Activated CD4-positive, CD25-positive, alpha-beta regulatory T cell (primary cell): ENCODE data around the gene NCCRP1.

Experiments
- DNase-seq, 4 experiments: peaks; one replicate each; lab custom pipeline; 2025; lab: John Stamatoyannopoulos, UW

The NCCRP1 gene

DNA sequence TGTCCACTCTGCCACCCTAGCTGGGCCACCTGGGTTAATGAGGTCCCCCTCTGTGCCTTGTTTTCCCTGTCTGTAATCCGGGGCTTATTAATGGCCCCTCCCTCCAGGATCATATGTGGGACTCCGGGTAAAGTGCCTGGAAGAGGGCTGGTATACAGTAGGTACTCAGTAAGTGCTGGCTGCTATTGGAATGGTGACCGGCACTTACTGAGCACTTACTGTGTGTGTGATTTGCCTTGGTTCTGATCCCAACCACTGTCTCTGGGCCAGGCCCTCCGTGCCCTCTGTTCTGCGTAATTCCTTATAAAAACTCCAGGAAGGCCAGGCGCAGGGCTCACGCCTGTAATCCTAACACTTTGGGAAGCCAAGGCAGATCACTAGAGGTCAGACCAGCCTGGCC lies 30.9 kb upstream of the NCCRP1 start:
- no peak for DNase-seq

DNA sequence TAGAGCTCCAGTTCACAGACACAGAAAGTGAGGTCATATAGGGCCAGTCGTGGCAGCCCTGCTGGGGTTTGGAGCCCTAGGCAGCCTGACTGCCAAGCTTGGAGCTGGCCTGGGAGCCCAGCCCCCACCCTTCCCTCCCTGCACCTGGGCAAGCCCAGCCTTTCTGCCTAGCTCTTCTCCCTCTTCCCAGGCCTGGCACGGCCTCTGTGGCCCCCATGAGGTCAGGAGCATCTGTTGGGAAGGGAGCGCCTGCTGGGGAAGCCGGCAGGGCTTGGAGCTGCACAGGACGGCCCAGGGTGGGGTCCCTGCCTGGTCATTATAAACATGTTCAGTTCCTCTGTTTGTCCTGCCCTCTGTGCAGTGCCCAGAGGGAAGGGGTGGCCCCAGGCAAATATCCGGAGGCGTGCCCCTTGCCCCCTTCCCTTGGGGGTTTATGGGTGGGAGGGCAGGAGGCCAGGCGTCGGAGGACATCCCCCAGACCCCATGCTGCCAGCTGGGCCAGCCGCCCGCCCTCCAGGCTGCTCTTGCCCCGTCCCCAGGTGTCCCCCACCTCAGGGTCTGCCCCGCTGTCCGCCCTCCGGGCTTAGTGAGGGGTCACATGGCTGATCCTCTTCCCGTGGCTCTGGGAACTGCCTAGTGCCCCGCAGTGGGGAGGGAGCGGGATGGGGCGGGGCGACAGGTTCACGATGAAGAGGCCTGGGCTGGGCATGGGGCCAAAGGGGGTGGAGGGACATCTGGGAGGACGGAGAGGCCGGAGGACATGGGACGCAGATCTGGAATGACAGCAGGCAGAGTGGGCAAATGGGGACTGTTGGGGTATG lies 30.0 kb upstream of the NCCRP1 start:
- no peak for DNase-seq

- DNase-seq = no peak
Measured at GRCh38 chr19:39167461-39168257, 29.1 kb upstream of the NCCRP1 start.

GRCh38 chr19:39168258-39169142 lies 28.3 kb upstream of the NCCRP1 start:
- DNase-seq = no peak

DNA sequence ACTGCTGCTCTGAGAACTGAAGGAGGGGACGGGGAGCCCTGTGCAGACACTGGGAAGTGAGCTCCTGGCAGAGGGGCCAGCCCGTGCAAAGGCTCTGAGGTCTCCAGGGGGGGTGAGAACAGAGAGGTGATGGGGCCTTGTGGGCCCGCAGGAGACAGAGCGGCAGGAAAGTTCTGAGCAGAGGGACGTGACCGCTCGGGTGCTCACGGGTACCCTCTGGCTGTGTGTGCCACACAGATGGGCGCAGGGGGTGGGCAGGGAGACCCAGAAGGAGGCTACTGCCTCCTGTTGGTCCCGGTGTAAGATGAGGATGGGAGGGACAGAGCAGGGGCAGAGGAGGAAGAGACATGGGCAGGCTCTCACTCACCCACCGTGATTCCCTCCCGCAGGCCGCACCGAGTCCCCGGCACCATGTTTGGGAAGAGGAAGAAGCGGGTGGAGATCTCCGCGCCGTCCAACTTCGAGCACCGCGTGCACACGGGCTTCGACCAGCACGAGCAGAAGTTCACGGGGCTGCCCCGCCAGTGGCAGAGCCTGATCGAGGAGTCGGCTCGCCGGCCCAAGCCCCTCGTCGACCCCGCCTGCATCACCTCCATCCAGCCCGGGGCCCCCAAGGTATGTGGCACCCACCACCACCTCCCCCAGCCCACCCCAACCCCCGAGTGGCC lies 27.5 kb upstream of the NCCRP1 start:
- DNase-seq = no peak

GRCh38 chr19:39170386-39171231 lies 26.2 kb upstream of the NCCRP1 start:
- no peak for DNase-seq

DNA sequence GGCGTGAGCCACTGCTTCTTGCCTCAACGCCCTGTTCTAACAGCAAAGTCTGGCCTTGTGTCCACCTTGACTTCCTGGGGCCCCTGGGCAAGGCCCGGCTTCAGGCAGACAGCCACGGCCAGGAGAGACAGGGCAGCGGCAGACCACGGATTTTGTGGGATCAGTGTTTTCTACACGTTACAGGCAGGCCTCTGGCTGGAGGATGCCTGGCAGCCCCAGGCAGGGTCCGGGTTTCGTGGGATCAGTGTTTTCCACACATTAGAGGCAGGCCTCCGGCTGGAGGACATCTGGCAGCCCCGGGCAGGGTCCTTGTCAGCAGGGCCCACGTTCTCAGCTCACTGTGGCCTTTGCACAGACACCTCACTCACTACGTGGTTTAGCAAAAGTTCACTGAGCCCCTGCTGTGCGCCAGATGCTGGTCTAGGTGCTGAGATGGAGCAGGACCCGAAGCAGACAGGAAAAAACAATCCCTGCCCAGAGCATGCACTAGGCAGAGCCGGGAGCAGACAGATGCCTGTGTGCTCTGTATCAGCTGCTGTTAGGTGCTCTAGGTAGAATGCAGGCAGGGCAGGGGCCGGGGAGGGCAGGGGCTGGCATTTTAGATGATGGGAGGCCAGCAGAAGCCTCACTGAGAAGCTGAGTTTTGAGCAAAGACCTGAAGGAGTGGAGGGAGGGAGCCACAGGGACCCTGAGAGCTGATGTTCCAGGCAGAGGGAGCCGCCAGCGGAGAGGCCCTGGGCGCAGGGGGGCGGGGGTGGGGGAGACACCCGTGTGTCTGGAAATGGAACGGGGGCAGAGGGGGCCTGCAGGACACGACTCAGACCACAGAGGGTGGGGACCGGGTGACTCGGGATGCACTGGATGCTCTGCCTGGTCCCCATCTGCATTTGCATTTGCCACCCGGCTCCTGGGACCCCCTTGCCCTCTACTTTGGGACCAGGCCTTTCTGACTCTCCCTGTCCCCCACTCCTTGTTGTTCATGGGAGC lies 25.0 kb upstream of the NCCRP1 start:
- DNase-seq = no peak

DNA sequence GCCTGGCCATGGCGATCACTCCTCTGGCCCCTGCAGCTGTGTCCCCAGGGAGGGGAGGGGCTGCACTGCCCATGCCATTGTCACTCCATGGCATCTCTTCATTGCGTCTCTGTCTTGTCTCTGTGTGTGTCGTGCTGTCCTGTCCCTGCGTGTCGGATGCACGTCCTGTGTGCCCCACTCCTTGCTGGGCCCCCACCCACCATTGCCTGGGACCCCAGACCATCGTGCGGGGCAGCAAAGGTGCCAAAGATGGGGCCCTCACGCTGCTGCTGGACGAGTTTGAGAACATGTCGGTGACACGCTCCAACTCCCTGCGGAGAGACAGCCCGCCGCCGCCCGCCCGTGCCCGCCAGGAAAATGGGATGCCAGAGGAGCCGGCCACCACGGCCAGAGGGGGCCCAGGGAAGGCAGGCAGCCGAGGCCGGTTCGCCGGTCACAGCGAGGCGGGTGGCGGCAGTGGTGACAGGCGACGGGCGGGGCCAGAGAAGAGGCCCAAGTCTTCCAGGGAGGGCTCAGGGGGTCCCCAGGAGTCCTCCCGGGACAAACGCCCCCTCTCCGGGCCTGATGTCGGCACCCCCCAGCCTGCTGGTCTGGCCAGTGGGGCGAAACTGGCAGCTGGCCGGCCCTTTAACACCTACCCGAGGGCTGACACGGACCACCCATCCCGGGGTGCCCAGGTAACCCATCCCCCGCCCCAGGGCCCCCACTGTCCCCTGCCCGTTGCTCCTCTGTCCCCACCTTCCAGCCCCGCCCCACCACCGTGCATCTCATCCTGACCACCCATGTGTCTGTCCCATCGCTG lies 23.9 kb upstream of the NCCRP1 start:
- DNase-seq = no peak

GRCh38 chr19:39173502-39173991 lies 23.2 kb upstream of the NCCRP1 start:
- DNase-seq = no peak

GRCh38 chr19:39174142-39174541 lies 22.6 kb upstream of the NCCRP1 start:
- DNase-seq = no peak

- DNase-seq = no peak
Measured at GRCh38 chr19:39174558-39175544, 21.9 kb upstream of the NCCRP1 start.

GRCh38 chr19:39175564-39175963 lies 21.2 kb upstream of the NCCRP1 start:
- no peak for DNase-seq

DNA sequence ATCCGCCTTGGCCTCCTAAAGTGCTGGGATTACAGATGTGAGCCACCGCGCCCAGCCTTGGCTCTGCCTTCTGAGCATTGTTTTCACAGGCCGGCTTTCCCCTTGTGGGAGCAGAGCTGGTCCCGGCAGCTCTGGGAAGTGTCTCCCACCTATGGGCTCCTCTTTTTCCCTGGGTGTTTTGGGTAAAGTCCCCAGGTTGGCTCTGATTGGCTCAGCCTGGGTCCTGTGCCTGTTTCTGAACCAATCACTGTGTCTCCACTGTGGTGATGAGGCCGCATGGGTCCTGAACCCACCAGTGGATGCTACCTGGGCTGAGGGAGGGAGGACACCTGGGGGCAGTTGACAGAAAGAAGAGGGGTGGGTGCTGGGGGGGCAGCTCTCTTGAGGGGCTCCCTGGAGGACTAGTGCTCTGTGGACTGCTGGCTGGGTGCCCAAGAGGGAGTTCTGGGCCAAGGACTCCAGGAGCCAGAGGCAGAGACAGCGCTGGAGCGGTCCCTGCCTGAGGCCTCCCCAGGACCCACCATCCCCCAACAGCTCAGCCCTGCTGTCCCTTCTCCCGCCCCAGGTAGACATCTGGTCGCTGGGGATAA lies 19.6 kb upstream of the NCCRP1 start:
- no peak for DNase-seq

DNA sequence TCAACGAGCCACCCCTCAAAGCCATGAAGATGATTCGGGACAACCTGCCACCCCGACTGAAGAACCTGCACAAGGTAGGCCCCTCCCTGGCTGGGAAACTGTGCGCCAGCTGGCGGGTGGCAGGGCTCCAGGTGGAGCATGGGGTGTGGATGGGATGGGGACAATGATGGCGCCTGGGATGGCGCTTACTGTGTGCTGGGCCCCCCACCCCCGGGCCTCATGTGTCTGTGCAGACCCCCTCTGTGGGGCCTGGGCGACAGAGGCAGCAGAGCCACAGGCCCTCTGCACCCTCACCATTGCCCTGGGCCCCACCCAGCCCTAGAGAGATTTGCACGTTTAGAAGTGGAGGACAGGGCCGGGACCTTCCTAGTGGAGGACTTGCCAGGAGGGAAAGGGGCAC lies 19.0 kb upstream of the NCCRP1 start:
- no peak for DNase-seq

- no peak for DNase-seq
Measured at GRCh38 chr19:39178296-39179006, 18.3 kb upstream of the NCCRP1 start.

DNA sequence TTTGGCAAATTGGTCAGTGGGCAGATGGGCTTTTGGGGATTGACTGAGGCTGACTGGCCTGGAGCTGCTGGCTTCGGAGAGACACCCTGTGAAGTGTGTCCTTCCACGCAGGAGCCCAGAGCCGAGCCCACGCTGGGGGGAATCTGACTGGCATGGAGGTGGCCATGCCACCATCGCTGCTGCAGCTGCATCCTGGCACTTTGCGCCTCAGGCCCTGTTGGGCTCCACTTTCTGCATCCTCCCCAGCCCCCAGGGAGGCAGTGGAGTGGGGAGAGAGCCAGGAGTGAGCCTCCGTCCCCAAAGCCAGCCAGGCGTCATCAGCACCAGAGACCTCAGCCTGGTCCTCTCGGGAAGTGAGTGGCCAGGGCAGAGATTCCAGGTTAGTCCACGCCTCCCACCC lies 17.0 kb upstream of the NCCRP1 start:
- DNase-seq = no peak
